ENCODE data around the gene GSG1L.
"Not testable (repeated sequence)": the region's sequence is repeated elsewhere in the genome, so short reads cannot be mapped to it uniquely, and the experiment has no call there.

Gene GSG1L

GRCh38 chr16:27980076-27980775 lies 83.3 kb downstream of the GSG1L start:
- no peak overlapping the region for H3K4me2 ChIP-seq
- no peak overlapping the region for H3K9ac ChIP-seq
- H4K20me1 ChIP-seq (ENCODE audit: insufficient read depth) = no peaks in the 10 kb centered on the region
- H3K27me3 ChIP-seq (ENCODE audit: insufficient read depth, low read depth) = no peaks in the 10 kb centered on the region
- TF ChIP-seq, protein P1, sequence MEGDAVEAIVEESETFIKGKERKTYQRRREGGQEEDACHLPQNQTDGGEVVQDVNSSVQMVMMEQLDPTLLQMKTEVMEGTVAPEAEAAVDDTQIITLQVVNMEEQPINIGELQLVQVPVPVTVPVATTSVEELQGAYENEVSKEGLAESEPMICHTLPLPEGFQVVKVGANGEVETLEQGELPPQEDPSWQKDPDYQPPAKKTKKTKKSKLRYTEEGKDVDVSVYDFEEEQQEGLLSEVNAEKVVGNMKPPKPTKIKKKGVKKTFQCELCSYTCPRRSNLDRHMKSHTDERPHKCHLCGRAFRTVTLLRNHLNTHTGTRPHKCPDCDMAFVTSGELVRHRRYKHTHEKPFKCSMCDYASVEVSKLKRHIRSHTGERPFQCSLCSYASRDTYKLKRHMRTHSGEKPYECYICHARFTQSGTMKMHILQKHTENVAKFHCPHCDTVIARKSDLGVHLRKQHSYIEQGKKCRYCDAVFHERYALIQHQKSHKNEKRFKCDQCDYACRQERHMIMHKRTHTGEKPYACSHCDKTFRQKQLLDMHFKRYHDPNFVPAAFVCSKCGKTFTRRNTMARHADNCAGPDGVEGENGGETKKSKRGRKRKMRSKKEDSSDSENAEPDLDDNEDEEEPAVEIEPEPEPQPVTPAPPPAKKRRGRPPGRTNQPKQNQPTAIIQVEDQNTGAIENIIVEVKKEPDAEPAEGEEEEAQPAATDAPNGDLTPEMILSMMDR (conservative IDR thresholded peaks at IDR 0.05; ENCODE audit: low read depth, low read length) = no peak
- H3K4me1 ChIP-seq (ENCODE audit: low read depth, poor library complexity, severe bottlenecking) = no peaks in the 10 kb centered on the region
- H3K79me2 ChIP-seq (ENCODE audit: insufficient read depth, low read depth) = no peaks in the 10 kb centered on the region
- H3K4me3 ChIP-seq (IDR thresholded peaks at IDR 0.05; ENCODE audit: insufficient read depth, low read depth, low read length) = no peak overlapping the region
- H2AFZ ChIP-seq (ENCODE audit: low read depth) = no peak overlapping the region
- H3K36me3 ChIP-seq (ENCODE audit: insufficient read depth) = no peaks in the 10 kb centered on the region
- no peak overlapping the region for H3K27ac ChIP-seq

DNA sequence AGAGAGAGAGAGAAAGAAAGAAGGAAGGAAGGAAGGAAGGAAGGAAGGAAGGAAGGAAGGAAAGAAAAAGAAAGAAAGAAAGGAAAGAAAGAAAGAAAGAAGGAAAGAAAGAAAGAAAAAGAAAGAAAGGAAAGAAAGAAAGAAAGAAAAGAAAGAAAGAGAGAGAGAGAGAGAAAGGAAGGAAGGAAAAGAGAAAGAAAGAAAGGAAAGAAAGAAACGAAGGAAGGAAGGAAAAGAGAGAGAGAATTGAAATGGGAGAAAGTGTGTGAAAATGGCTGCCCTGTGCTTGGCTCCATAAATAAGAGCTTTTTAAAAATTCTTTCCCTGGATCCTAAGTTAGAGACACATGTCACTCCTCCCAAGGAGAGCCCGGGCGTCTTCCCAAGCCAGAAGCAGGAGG lies 83.8 kb downstream of the GSG1L start:
- not testable (repeated sequence) for H3K27ac ChIP-seq; H3K4me1 ChIP-seq (ENCODE audit: low read depth, poor library complexity, severe bottlenecking); H3K36me3 ChIP-seq (ENCODE audit: insufficient read depth); H2AFZ ChIP-seq (ENCODE audit: low read depth); H4K20me1 ChIP-seq (ENCODE audit: insufficient read depth); H3K9ac ChIP-seq; H3K4me2 ChIP-seq; H3K79me2 ChIP-seq (ENCODE audit: insufficient read depth, low read depth); H3K4me3 ChIP-seq (IDR thresholded peaks at IDR 0.05; ENCODE audit: insufficient read depth, low read depth, low read length); H3K27me3 ChIP-seq (ENCODE audit: insufficient read depth, low read depth)

- H2AFZ ChIP-seq (ENCODE audit: low read depth) = no peak overlapping the region
- H3K9ac ChIP-seq = no peak overlapping the region
- H3K79me2 ChIP-seq (ENCODE audit: insufficient read depth, low read depth) = no peaks in the 10 kb centered on the region
- no peak overlapping the region for H3K27ac ChIP-seq
- H3K4me1 ChIP-seq (ENCODE audit: low read depth, poor library complexity, severe bottlenecking) = no peaks in the 10 kb centered on the region
- TF ChIP-seq, protein P1 (conservative IDR thresholded peaks at IDR 0.05; ENCODE audit: low read depth, low read length) = no peak
- no peaks in the 10 kb centered on the region for H3K36me3 ChIP-seq (ENCODE audit: insufficient read depth)
- no peaks in the 10 kb centered on the region for H3K27me3 ChIP-seq (ENCODE audit: insufficient read depth, low read depth)
- H4K20me1 ChIP-seq (ENCODE audit: insufficient read depth) = no peaks in the 10 kb centered on the region
- no peak overlapping the region for H3K4me2 ChIP-seq
- no peak overlapping the region for H3K4me3 ChIP-seq (IDR thresholded peaks at IDR 0.05; ENCODE audit: insufficient read depth, low read depth, low read length)
Measured at GRCh38 chr16:27978876-27979275, 84.6 kb downstream of the GSG1L start.

- H3K27ac ChIP-seq = no peak overlapping the region
- no peak overlapping the region for H3K9ac ChIP-seq
- H3K27me3 ChIP-seq (ENCODE audit: insufficient read depth, low read depth) = no peaks in the 10 kb centered on the region
- no peak overlapping the region for H3K4me3 ChIP-seq (IDR thresholded peaks at IDR 0.05; ENCODE audit: insufficient read depth, low read depth, low read length)
- no peak overlapping the region for H2AFZ ChIP-seq (ENCODE audit: low read depth)
- H3K36me3 ChIP-seq (ENCODE audit: insufficient read depth) = no peaks in the 10 kb centered on the region
- no peaks in the 10 kb centered on the region for H3K4me1 ChIP-seq (ENCODE audit: low read depth, poor library complexity, severe bottlenecking)
- no peak overlapping the region for H3K4me2 ChIP-seq
- no peaks in the 10 kb centered on the region for H4K20me1 ChIP-seq (ENCODE audit: insufficient read depth)
- TF ChIP-seq, protein P1 (conservative IDR thresholded peaks at IDR 0.05; ENCODE audit: low read depth, low read length) = no peak
- H3K79me2 ChIP-seq (ENCODE audit: insufficient read depth, low read depth) = no peaks in the 10 kb centered on the region
Measured at GRCh38 chr16:27977966-27978365, 85.5 kb downstream of the GSG1L start.

DNA sequence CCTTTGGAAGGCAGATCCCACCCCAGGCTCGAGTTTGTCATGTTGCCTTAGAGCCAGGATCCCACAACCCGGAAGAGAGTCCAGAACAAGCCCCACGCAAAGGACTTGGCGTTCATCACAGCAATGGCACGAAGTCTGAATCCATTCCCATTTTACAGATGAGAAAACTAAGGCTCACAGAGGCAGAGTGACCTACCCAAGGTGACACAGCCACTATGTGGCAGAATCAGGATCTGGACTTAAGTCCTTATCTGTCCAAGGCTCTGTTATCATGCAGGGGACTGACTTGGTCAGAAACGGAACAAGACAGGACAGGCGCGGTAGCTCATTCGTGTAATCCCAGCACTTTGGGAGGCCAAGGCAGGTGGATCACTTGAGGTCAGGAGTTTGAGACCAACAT lies 86.5 kb downstream of the GSG1L start:
- TF ChIP-seq, protein P1 (conservative IDR thresholded peaks at IDR 0.05; ENCODE audit: low read depth, low read length) = no peak
- Histone ChIP-seq H3K4me2 (no peak overlapping the region), H3K4me3 (IDR thresholded peaks at IDR 0.05; ENCODE audit: insufficient read depth, low read depth, low read length) (no peak overlapping the region)

More for the DNA sequence above, 86.5 kb downstream of the GSG1L start:
- Histone ChIP-seq H3K4me1 (ENCODE audit: low read depth, poor library complexity, severe bottlenecking) (peaks cover 4% of the 10 kb centered on the region), H3K36me3 (ENCODE audit: insufficient read depth) (no peaks in the 10 kb centered on the region), H3K9ac (no peak overlapping the region), H3K27ac (no peak overlapping the region), H3K27me3 (ENCODE audit: insufficient read depth, low read depth) (no peaks in the 10 kb centered on the region), H4K20me1 (ENCODE audit: insufficient read depth) (no peaks in the 10 kb centered on the region), H2AFZ (ENCODE audit: low read depth) (no peak overlapping the region), H3K79me2 (ENCODE audit: insufficient read depth, low read depth) (no peaks in the 10 kb centered on the region)
